HepG2 (cell line): ENCODE data around the gene TJAP1. TPM values are rescaled to one million over a fixed set of nuclear protein-coding genes. Genes with fewer than 3 reads are reported as not detected.

ENCODE experiments used
- ATAC-seq: fragments of 200-7000 bp; cut with Tn5 transposase; 3 replicates; pipeline ENCODE4 v1.9.1; 2020; ENCODE audit warnings: mild to moderate bottlenecking, moderate library complexity
- BruUV-seq: library from RNA; stranded (reverse); fragments of 400-500 nt; replicated peaks from 2 replicates; lab custom pipeline; 2021; lab: Mats Ljungman, UMichigan
- CTCF ChIA-PET: fragments of 300-600 bp; formaldehyde crosslinking; extraction: SDS; loops from one replicate; lab custom pipeline; 2021; ENCODE audit warnings: low total read pairs, inconsistent platforms, low intra/inter-chr PET ratio; lab: Yijun Ruan, JAX
- POLR2A ChIA-PET: fragments of 350-600 bp; sonication (Branson Sonifier 250); formaldehyde crosslinking; loops from one replicate; lab custom pipeline; 2020; ENCODE audit warnings: antibody characterized with exemption, inconsistent platforms; lab: Yijun Ruan, JAX
- DNase-seq: peaks from one replicate; pipeline ENCODE4 v3.0.0-alpha.2; 2015; ENCODE audit warnings: low spot score
- FAIRE-seq: peaks from 3 replicates; lab custom pipeline; 2011; peaks lifted over from hg19 to GRCh38; lab: Jason Lieb, UNC
- H2AFZ ChIP-seq: one replicate; pipeline ENCODE4 v1.6.1; 2011; ENCODE audit warnings: low read length, inconsistent platforms
- H3K27ac ChIP-seq: fragments of 300-600 bp; 3 replicates; pipeline ENCODE4 v1.8.0; 2011; ENCODE audit warnings: mixed run types, mild to moderate bottlenecking, mixed read lengths, low read length, inconsistent platforms; ENCODE audit not compliant: insufficient read depth; ENCODE audit errors: extremely low read length
- H3K27me3 ChIP-seq, 2 experiments: fragments of 200-600 bp in 1 of 2; 2 replicates in 1 of 2; 3 replicates in 1 of 2; pipeline versions ENCODE4 v1.6.0 to v1.8.0; 2011; ENCODE audit warnings: low read length in 2 of 2, mild to moderate bottlenecking in 2 of 2, moderate library complexity in 2 of 2, inconsistent platforms in 1 of 2; ENCODE audit not compliant: insufficient read depth in 2 of 2, control insufficient read depth in 1 of 2
- H3K36me3 ChIP-seq, 2 experiments: fragments of 200-600 bp in 1 of 2; replicated peaks in 1 of 2; 2 replicates in 1 of 2; 3 replicates in 1 of 2; pipeline versions ENCODE4 v1.5.1 to v1.8.0; 2011; ENCODE audit warnings: low read length in 2 of 2, inconsistent platforms in 1 of 2; ENCODE audit not compliant: insufficient read depth in 2 of 2, control insufficient read depth in 1 of 2
- H3K4me1 ChIP-seq: 2 replicates; pipeline ENCODE4 v1.5.1; 2012; ENCODE audit warnings: low read length, inconsistent platforms; ENCODE audit not compliant: insufficient read depth
- H3K4me2 ChIP-seq: 2 replicates; pipeline ENCODE4 v1.6.0; 2011; ENCODE audit warnings: low read depth, low read length, inconsistent platforms
- H3K4me3 ChIP-seq, 3 experiments: fragments of 200-600 bp in 1 of 3; sonication (generic), shearing (Covaris generic) in 1 of 3; replicated peaks in 1 of 3; 2 replicates each; pipeline ENCODE4 v1.5.1; 2011 to 2016; ENCODE audit warnings: low read length in 3 of 3, inconsistent platforms in 2 of 3, low read depth in 2 of 3, mild to moderate bottlenecking in 2 of 3, control low read depth in 1 of 3, mixed read lengths in 1 of 3; ENCODE audit not compliant: insufficient read depth in 1 of 3
- H3K79me2 ChIP-seq: one replicate; pipeline ENCODE4 v1.6.1; 2011; ENCODE audit warnings: low read length, inconsistent platforms; ENCODE audit not compliant: insufficient read depth
- H3K9ac ChIP-seq: 2 replicates; pipeline ENCODE4 v1.6.0; 2011; ENCODE audit warnings: mild to moderate bottlenecking, low read depth, low read length, inconsistent platforms; ENCODE audit not compliant: insufficient read depth
- H3K9me3 ChIP-seq: 2 replicates; pipeline ENCODE4 v1.5.1; 2012; ENCODE audit warnings: mild to moderate bottlenecking, low read length
- H4K20me1 ChIP-seq: 2 replicates; pipeline ENCODE4 v1.6.0; 2011; ENCODE audit warnings: inconsistent platforms, mild to moderate bottlenecking, low read length, moderate library complexity; ENCODE audit not compliant: insufficient read depth
- BCL6 ChIP-seq: IDR thresholded peaks from 2 replicates; pipeline ENCODE4 v1.6.1; 2016; ENCODE audit warnings: missing genetic modification reagents, missing compliant biosample characterization
- BHLHE40 ChIP-seq: IDR thresholded peaks from 2 replicates; pipeline ENCODE4 v1.6.1; 2011; ENCODE audit warnings: low read length, improper control_type of control experiment
- CEBPB ChIP-seq: IDR thresholded peaks from 2 replicates; pipeline ENCODE4 v1.6.1; 2011; ENCODE audit warnings: low read depth, low read length, improper control_type of control experiment, borderline replicate concordance
- KAT2B ChIP-seq: fragments of 150-350 bp; IDR thresholded peaks from 2 replicates; pipeline ENCODE4 v1.6.1; 2014; ENCODE audit warnings: low read depth, low read length, borderline replicate concordance
- KDM1A ChIP-seq: IDR thresholded peaks from 2 replicates; pipeline ENCODE4 v1.6.1; 2016; ENCODE audit warnings: missing compliant biosample characterization
- MYNN ChIP-seq: sonication (generic); formaldehyde crosslinking; IDR thresholded peaks from 2 replicates; pipeline ENCODE4 v1.4.0; 2020; ENCODE audit warnings: mild to moderate bottlenecking, low read depth, missing genetic modification reagents
- PBX3 ChIP-seq: sonication (generic); formaldehyde crosslinking; IDR thresholded peaks from 2 replicates; pipeline ENCODE4 v1.8.1; 2023; ENCODE audit warnings: missing genetic modification reagents, inconsistent platforms, borderline replicate concordance
- PCBP1 ChIP-seq: fragments of 200-400 bp; formaldehyde crosslinking; IDR thresholded peaks from 2 replicates; pipeline ENCODE4 v1.6.1; 2017; ENCODE audit warnings: mild to moderate bottlenecking, low read depth, low read length, borderline replicate concordance
- PHF8 ChIP-seq: sonication (generic); formaldehyde crosslinking; IDR thresholded peaks from 2 replicates; pipeline ENCODE4 v1.5.0; 2020; ENCODE audit warnings: missing genetic modification reagents
- PLRG1 ChIP-seq: fragments of 450-650 bp; conservative IDR thresholded peaks from 2 replicates; pipeline ENCODE4 v1.6.1; 2016
- TBX2 ChIP-seq: sonication (generic); formaldehyde crosslinking; IDR thresholded peaks from 2 replicates; pipeline ENCODE4 v1.5.0; 2020; ENCODE audit warnings: missing genetic modification reagents, mild to moderate bottlenecking, borderline replicate concordance
- THYN1 ChIP-seq: sonication (generic); formaldehyde crosslinking; IDR thresholded peaks from 2 replicates; pipeline ENCODE4 v1.8.1; 2023; ENCODE audit warnings: low read depth, mild to moderate bottlenecking, moderate library complexity, missing genetic modification reagents, borderline replicate concordance
- ZC3H4 ChIP-seq: sonication (generic); formaldehyde crosslinking; IDR thresholded peaks from 2 replicates; pipeline ENCODE4 v1.4.0; 2020; ENCODE audit warnings: missing genetic modification reagents, borderline replicate concordance
- ZFY ChIP-seq: sonication (generic); formaldehyde crosslinking; IDR thresholded peaks from 2 replicates; pipeline ENCODE4 v1.4.0; 2020; ENCODE audit warnings: missing genetic modification reagents
- ZNF296 ChIP-seq: sonication (generic); formaldehyde crosslinking; conservative IDR thresholded peaks from 2 replicates; pipeline ENCODE4 v1.5.0; 2020; ENCODE audit warnings: mild to moderate bottlenecking, missing genetic modification reagents
- ZNF773 ChIP-seq: sonication (generic); formaldehyde crosslinking; IDR thresholded peaks from 2 replicates; pipeline ENCODE4 v1.4.0; 2020; ENCODE audit warnings: missing genetic modification reagents, borderline replicate concordance
- WGBS: methylation state at CpG from one replicate; pipeline ENCODE4 v1.1.6; 2017; ENCODE audit warnings: low lambda C conversion rate; 5-methylcytosine and 5-hydroxymethylcytosine counted together
- in situ Hi-C: cut with HindIII; loops from 2 replicates; pipeline ENCODE4 v1.10.0; 2017; ENCODE audit warnings: low pct_unique_long_range_greater_than_20kb; ENCODE audit not compliant: extremely low pct_ligation_motif_present
- intact Hi-C: fragments of 100-400 bp; cut with micrococcal nuclease; formaldehyde crosslinking; loops from one replicate; pipeline ENCODE4 v1.10.0; 2022; ENCODE audit not compliant: unreplicated experiment
- polyA plus RNA-seq, 8 experiments: library from polyadenylated mRNA; depleted of rRNA in 3 of 8; stranded (reverse) in 7 of 8; unstranded in 1 of 8; fragments of >200 nt; fragmentation: Illumina TruSeq in 4 of 8; extraction: Trizol in 4 of 8; gene quantifications; 2 replicates each; pipeline versions ENCODE4 v1.2.1 to v1.2.3, GENCODE V29; 2011 to 2016; ENCODE audit warnings: low read depth in 4 of 8, missing spikeins in 1 of 8, mixed read lengths in 1 of 8; ENCODE audit not compliant: insufficient read depth in 1 of 8
- total RNA-seq, 5 experiments: library from RNA; depleted of rRNA; stranded (reverse); fragments of >200 nt; fragmentation: Illumina TruSeq; extraction: Trizol; gene quantifications; 2 replicates each; pipeline ENCODE4 v1.2.3, GENCODE V29; 2016; ENCODE audit warnings: low read depth in 1 of 5
- TF ChIP-seq, protein P1 (sequence below): IDR thresholded peaks from 2 replicates; pipeline ENCODE4 v1.6.1; 2016
- TF ChIP-seq, protein P2 (sequence below): sonication (generic); formaldehyde crosslinking; IDR thresholded peaks from 2 replicates; pipeline ENCODE4 v1.4.0; 2020; ENCODE audit warnings: mild to moderate bottlenecking, missing genetic modification reagents

The TJAP1 gene
- total and polyA plus RNA-seq, 2 of the 13 experiments (the other 11 are each of a cell fraction or from before 2014, with no cell fraction given), result 15.7 to 41.6 TPM

DNA sequence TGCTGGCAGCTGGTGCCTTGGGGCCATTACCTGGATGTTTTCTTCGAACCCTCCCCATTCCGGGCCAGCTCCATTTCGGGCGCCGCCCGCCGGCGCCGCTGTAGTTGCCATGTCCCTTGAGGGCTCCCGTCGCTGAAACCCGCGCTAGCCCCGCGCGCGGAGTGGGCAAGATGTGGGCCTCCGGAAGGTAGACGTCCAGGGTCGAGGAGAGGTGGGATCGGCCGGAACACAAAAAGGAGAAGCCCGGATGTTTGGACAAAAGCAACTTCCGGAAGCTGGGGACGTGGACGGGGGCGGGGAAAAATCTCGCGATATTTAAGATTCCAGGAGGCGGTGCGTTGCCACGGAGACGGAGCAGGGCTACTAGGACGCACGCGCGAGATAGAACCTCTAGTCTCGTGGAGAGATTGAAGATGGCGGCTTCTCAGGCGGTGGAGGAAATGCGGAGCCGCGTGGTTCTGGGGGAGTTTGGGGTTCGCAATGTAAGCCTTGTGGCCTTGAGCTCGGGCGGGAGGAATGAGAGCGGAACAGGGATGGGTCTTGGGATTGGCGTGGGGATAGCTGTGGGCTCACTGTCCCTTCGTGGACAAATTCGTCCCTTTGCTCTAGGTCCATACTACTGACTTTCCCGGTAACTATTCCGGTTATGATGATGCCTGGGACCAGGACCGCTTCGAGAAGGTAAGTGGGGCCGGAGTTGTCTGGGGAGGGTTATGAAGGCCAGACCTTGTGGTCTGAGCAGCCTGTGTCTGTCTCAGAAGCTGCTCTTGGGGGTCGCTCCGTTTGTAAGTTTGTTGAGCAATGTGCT, 39.5 kb downstream of the TJAP1 start, which contains the start of the genes POLR1C and YIPF3 (continued):
- TF ChIP-seq ZNF773 (CRISPR knock-in tag), result peak; percentile 36; the same call in 1 of the 2 replicates
- TF ChIP-seq, protein P1, sequence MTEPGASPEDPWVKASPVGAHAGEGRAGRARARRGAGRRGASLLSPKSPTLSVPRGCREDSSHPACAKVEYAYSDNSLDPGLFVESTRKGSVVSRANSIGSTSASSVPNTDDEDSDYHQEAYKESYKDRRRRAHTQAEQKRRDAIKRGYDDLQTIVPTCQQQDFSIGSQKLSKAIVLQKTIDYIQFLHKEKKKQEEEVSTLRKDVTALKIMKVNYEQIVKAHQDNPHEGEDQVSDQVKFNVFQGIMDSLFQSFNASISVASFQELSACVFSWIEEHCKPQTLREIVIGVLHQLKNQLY (CRISPR knock-in tag), result no peak
- no peak for TF ChIP-seq CEBPB
- 0 out of 2 replicates have a peak, but pooled peaks have one; percentile 17 for TF ChIP-seq THYN1 (CRISPR knock-in tag)
- TF ChIP-seq, protein P2, sequence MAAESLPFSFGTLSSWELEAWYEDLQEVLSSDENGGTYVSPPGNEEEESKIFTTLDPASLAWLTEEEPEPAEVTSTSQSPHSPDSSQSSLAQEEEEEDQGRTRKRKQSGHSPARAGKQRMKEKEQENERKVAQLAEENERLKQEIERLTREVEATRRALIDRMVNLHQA, result 0 out of 2 replicates have a peak, but pooled peaks have one; percentile 13
- TF ChIP-seq PLRG1, result no peak
- TF ChIP-seq BCL6 (CRISPR knock-in tag), result no peak
- TF ChIP-seq PCBP1, result 0 out of 2 replicates have a peak, but pooled peaks have one; percentile 55
- TF ChIP-seq KAT2B, result no peak

GRCh38 chr6:43517505-43518357, 40.4 kb downstream of the TJAP1 start:
- peaks cover 36% of the 10 kb centered on the region for H3K4me1 ChIP-seq
- peaks cover 42 to 64% of the 10 kb centered on the region in 2 experiments for H3K36me3 ChIP-seq
- FAIRE-seq, result no peak
- DNase-seq, result no peak
- no peaks in the 10 kb centered on the region for H4K20me1 ChIP-seq
- ChIA-PET POLR2A (interaction anchor here (1.1 to 2.0 kb wide), 10 partner anchors 13 to 248 kb away, joined by 3 to 11 read pairs (median 5); partner anchors contain the start of genes GTPBP2, POLH, TJAP1 and XPO5), CTCF (no interaction called here)
- no peak overlapping the region for H2AFZ ChIP-seq
- peak overlapping the region; percentile 96 for H3K4me2 ChIP-seq
- WGBS, result 1% methylated on average over 10 of the region's 10 CpGs
- peaks cover 52% of the 10 kb centered on the region for H3K79me2 ChIP-seq
- BruUV-seq, result TSS peak; percentile 65
- peak overlapping the region; percentile 85 to 99 (median 93) for H3K4me3 ChIP-seq
- H3K27ac ChIP-seq, result peak overlapping the region; percentile 74
- no peak for ATAC-seq
- intact Hi-C loops (loop anchor here (5.0 kb wide), 1 partner anchor 60 kb away; the partner anchor contains the start of genes POLH and XPO5), in situ Hi-C loops (no loop called here)
- peak overlapping the region; percentile 98 for H3K9ac ChIP-seq
- peaks cover 0 to 5% of the 10 kb centered on the region in 2 experiments; a peak in 1 of 5 replicates for H3K27me3 ChIP-seq
- H3K9me3 ChIP-seq, result no peaks in the 10 kb centered on the region
- TF ChIP-seq PHF8 (CRISPR knock-in tag), result no peak
- no peak for TF ChIP-seq KDM1A (CRISPR knock-in tag)
- 0 out of 2 replicates have a peak, but pooled peaks have one; percentile 0 for TF ChIP-seq TBX2 (CRISPR knock-in tag)
- TF ChIP-seq ZFY (CRISPR knock-in tag), result no peak
- TF ChIP-seq PBX3 (CRISPR knock-in tag), result 0 out of 2 replicates have a peak, but pooled peaks have one; percentile 29
- TF ChIP-seq BHLHE40, result no peak
- no peak for TF ChIP-seq MYNN (CRISPR knock-in tag)
- TF ChIP-seq ZNF296 (CRISPR knock-in tag), result no peak
- TF ChIP-seq ZC3H4 (CRISPR knock-in tag), result no peak
